Activated T-helper 17 cell treated with anti-CD3 and anti-CD28 coated beads, Interleukin-2, amount 50 U/mL, for 72 hours (primary cell): Measurements from ENCODE around the gene CRB1. TPM values are rescaled to one million over a fixed set of nuclear protein-coding genes. Genes with fewer than 3 reads are reported as not detected.
A peak's percentile ranks its signal among the peaks of the same experiment; 100 is the strongest.

Source experiments
- ATAC-seq: fragments of 150-1000 bp; cut with Tn5 transposase; replicated peaks from 2 replicates; pipeline ENCODE4 v1.10.0; 2021; ENCODE audit warnings: mild to moderate bottlenecking, moderate library complexity
- H3K27ac Mint-ChIP-seq: one replicate; pipeline ENCODE4 v1.8.0; 2022; ENCODE audit warnings: mixed read lengths
- H3K27me3 Mint-ChIP-seq: one replicate; pipeline ENCODE4 v1.8.0; 2022; ENCODE audit warnings: mixed read lengths
- H3K36me3 Mint-ChIP-seq: one replicate; pipeline ENCODE4 v1.8.0; 2022; ENCODE audit warnings: low read depth, mild to moderate bottlenecking, mixed read lengths
- H3K4me1 Mint-ChIP-seq: one replicate; pipeline ENCODE4 v1.8.0; 2022; ENCODE audit warnings: mixed read lengths
- H3K4me3 Mint-ChIP-seq: one replicate; pipeline ENCODE4 v1.8.0; 2022; ENCODE audit warnings: mild to moderate bottlenecking, mixed read lengths
- H3K9me3 Mint-ChIP-seq: one replicate; pipeline ENCODE4 v1.8.0; 2022; ENCODE audit warnings: mixed read lengths
- total RNA-seq, 2 donors: library from RNA; stranded (reverse); gene quantifications; one replicate each; pipeline ENCODE4 v1.2.3, GENCODE V29; 2022

CRB1 gene
- total RNA-seq, 2 donors from 2014 or later = 0.58 TPM; not detected in 1

DNA sequence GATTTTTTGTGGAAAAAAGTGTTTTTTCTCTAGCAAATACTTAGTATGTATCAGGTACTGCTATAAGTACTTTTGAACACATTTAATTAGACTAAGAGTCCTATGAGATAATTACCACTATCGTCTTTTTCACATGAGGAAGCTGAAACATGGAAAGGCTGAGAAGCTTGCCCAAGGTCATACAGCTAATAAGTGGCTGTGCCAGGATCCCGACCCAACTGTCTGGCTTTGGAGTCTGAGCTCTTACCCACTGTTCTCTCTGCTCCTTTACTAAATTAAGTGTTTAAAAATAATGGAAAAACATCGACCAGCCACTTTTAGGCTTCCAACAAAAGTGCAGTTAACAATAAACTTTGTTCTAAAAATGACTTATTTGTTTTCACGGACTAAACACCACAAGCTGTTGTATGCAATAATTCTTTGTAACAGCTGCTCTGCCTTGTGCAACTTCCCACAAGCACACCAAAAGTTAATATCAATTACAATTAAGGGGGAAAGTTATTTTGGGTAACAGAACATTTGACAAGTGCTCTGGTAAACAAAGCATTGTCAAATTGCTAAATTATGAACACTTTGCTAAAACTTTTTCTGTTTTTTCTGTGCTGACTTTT is 75.7 kb downstream of the CRB1 start:
- peaks cover 8% of the 10 kb centered on the region for H3K27me3 Mint-ChIP-seq
- no peaks in the 10 kb centered on the region for H3K9me3 Mint-ChIP-seq
- H3K27ac Mint-ChIP-seq = no peak overlapping the region
- no peak overlapping the region for H3K4me3 Mint-ChIP-seq
- no peaks in the 10 kb centered on the region for H3K36me3 Mint-ChIP-seq
- H3K4me1 Mint-ChIP-seq = no peaks in the 10 kb centered on the region
- no peak for ATAC-seq

- Mint-ChIP-seq H3K4me1 (no peaks in the 10 kb centered on the region), H3K27ac (no peak overlapping the region), H3K4me3 (no peak overlapping the region), H3K9me3 (no peaks in the 10 kb centered on the region), H3K27me3 (no peaks in the 10 kb centered on the region), H3K36me3 (no peaks in the 10 kb centered on the region)
- no peak for ATAC-seq
Observed at GRCh38 chr1:197351821-197352440, 83.9 kb downstream of the CRB1 start.

GRCh38 chr1:197355248-197355995 is 87.4 kb downstream of the CRB1 start:
- Mint-ChIP-seq H3K36me3 (no peaks in the 10 kb centered on the region), H3K4me1 (no peaks in the 10 kb centered on the region), H3K9me3 (no peaks in the 10 kb centered on the region), H3K27ac (no peak overlapping the region), H3K4me3 (no peak overlapping the region), H3K27me3 (no peaks in the 10 kb centered on the region)
- ATAC-seq = no peak

DNA sequence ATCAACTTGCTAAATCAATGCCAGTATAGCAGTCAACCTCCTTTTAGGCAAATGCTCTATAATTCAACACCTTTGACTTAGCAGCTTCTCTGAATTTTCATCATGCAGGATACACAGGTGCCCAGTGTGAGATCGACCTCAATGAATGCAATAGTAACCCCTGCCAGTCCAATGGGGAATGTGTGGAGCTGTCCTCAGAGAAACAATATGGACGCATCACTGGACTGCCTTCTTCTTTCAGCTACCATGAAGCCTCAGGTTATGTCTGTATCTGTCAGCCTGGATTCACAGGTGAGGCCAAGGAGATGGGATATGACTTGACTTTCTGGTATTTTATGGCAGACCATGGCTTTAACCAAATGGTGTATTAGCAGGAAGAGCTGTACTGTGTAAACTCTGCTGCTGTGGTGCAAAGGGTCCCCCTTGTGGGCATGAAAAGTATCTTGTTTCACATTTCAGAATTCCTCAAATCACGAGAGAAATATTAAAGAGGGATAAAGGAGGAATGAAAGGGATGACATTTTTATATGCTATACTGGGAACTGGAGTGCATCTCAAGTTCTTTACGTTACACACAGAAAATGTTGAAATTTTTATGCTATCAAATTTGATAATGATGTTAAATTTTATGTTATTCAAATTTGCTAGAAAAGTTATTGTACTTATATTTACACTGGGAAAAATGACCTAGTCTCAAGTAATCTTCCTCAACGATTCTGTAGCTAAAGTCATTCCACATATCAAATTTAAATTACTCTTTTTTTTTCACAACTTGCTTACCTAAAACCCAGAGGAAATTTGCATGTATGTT is 88.9 kb downstream of the CRB1 start:
- Mint-ChIP-seq H3K4me3 (no peak overlapping the region), H3K27ac (no peak overlapping the region), H3K27me3 (no peaks in the 10 kb centered on the region), H3K4me1 (no peaks in the 10 kb centered on the region), H3K9me3 (no peaks in the 10 kb centered on the region), H3K36me3 (no peaks in the 10 kb centered on the region)
- ATAC-seq = peak; percentile 52

GRCh38 chr1:197358959-197359358 is 90.9 kb downstream of the CRB1 start:
- Mint-ChIP-seq H3K27me3 (no peaks in the 10 kb centered on the region), H3K36me3 (no peaks in the 10 kb centered on the region), H3K9me3 (no peaks in the 10 kb centered on the region), H3K4me1 (no peaks in the 10 kb centered on the region), H3K4me3 (no peak overlapping the region), H3K27ac (no peak overlapping the region)
- ATAC-seq = no peak

GRCh38 chr1:197360068-197360467 is 92.0 kb downstream of the CRB1 start:
- ATAC-seq = no peak
- Mint-ChIP-seq H3K9me3 (no peaks in the 10 kb centered on the region), H3K4me1 (no peaks in the 10 kb centered on the region), H3K27ac (no peak overlapping the region), H3K4me3 (no peak overlapping the region), H3K36me3 (no peaks in the 10 kb centered on the region), H3K27me3 (no peaks in the 10 kb centered on the region)

GRCh38 chr1:197362871-197363270 is 94.8 kb downstream of the CRB1 start:
- no peak overlapping the region for H3K27ac Mint-ChIP-seq
- no peaks in the 10 kb centered on the region for H3K4me1 Mint-ChIP-seq
- ATAC-seq = no peak

DNA sequence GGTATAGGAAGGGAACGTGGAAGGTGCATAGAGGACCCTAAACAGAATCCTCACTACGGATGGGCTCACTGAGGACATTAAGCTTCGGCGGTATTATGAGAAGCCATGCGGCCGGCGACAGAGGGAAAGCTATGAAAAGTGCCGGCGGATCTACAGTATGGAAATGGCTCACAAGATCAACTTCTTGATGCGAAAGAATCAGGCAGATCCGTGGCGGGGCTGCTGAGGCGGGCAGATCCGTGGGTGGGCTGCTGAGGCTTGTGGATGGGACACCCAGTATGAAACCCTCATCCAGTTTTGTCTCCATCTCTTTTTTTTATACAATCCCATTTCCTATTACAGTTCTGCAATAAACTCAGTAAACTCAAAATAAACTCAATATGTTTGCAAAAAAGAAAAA is 95.8 kb downstream of the CRB1 start:
- H3K9me3 Mint-ChIP-seq = no peaks in the 10 kb centered on the region
- H3K27me3 Mint-ChIP-seq = no peaks in the 10 kb centered on the region
- ATAC-seq = no peak
- H3K4me1 Mint-ChIP-seq = no peaks in the 10 kb centered on the region
- no peak overlapping the region for H3K27ac Mint-ChIP-seq
- no peaks in the 10 kb centered on the region for H3K36me3 Mint-ChIP-seq
- no peak overlapping the region for H3K4me3 Mint-ChIP-seq

More at GRCh38 chr1:197362871-197363270, 94.8 kb downstream of the CRB1 start:
- no peaks in the 10 kb centered on the region for H3K27me3 Mint-ChIP-seq
- no peaks in the 10 kb centered on the region for H3K36me3 Mint-ChIP-seq
- H3K4me3 Mint-ChIP-seq = no peak overlapping the region
- H3K9me3 Mint-ChIP-seq = no peaks in the 10 kb centered on the region

GRCh38 chr1:197366996-197367395 is 98.9 kb downstream of the CRB1 start:
- peaks cover 5% of the 10 kb centered on the region for H3K9me3 Mint-ChIP-seq
- H3K4me3 Mint-ChIP-seq = no peak overlapping the region
- no peaks in the 10 kb centered on the region for H3K36me3 Mint-ChIP-seq
- H3K4me1 Mint-ChIP-seq = no peaks in the 10 kb centered on the region
- H3K27ac Mint-ChIP-seq = no peak overlapping the region
- no peak for ATAC-seq
- H3K27me3 Mint-ChIP-seq = peaks cover 3% of the 10 kb centered on the region

DNA sequence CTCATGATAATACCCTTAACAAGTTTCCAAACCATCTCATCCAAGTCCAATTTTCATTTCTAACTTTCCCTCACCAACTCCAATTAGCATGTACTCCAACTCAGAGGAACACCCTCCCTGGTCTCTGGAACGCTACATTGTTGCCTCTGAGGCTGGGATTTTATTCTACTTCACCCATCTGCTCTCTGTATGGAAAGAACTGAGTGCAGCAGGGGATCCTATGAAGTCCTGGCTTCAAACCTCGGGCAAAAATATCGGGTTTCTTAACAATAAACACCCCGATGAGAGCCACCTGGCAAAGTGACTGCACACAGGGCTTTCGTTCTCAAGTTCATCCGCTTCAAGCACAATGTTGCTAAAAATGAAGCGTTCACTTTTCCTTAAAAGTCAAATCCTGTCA is 99.6 kb downstream of the CRB1 start:
- Mint-ChIP-seq H3K4me3 (no peak overlapping the region), H3K9me3 (peaks cover 5% of the 10 kb centered on the region), H3K4me1 (no peaks in the 10 kb centered on the region), H3K27me3 (peaks cover 3% of the 10 kb centered on the region), H3K27ac (no peak overlapping the region), H3K36me3 (no peaks in the 10 kb centered on the region)
- no peak for ATAC-seq

DNA sequence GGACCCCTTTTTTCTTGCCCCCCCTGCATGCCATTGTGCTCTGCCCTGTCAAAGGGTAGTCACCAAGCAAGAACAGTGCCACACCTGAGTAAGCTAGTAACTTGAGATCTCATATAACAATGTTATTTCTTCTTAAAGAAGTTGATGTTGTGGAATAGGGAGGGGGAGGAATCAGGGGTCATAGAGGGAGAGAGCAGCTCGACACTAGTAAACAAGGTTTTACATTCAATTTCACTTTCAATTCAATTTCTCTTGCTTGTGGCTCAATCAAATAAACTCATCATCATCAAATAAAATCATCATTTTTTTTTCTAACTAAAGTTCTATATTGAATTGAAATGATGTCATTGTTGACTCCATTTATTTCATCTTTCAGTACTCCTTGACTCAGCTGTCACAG is 106.4 kb downstream of the CRB1 start:
- peak overlapping the region; percentile 22 for H3K4me3 Mint-ChIP-seq
- H3K27me3 Mint-ChIP-seq = peaks cover 3% of the 10 kb centered on the region
- peaks cover 5% of the 10 kb centered on the region for H3K9me3 Mint-ChIP-seq
- H3K36me3 Mint-ChIP-seq = no peaks in the 10 kb centered on the region
- H3K4me1 Mint-ChIP-seq = no peaks in the 10 kb centered on the region
- ATAC-seq = no peak
- H3K27ac Mint-ChIP-seq = no peak overlapping the region

DNA sequence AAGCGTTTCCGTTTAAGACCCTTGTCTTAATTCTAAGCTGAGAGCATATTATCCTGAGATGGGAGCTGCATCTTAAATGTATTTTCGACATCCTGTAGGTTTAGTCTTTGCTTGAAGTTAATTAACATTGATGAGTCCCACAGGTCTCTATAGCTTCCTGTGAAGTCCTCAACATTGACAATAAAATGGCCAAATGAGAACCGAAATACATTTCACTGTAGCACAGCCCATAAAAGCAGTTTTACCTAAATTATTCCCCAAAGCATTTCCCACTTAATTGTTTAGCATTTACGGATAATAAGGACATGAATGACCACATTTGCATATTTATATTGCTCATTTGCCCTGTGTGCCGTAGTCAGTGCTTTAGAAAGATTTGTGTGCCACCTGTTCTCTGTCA is 116.4 kb downstream of the CRB1 start:
- Mint-ChIP-seq H3K4me3 (no peak overlapping the region), H3K9me3 (no peaks in the 10 kb centered on the region), H3K4me1 (no peaks in the 10 kb centered on the region), H3K36me3 (no peaks in the 10 kb centered on the region), H3K27me3 (peaks cover 5% of the 10 kb centered on the region), H3K27ac (no peak overlapping the region)
- ATAC-seq = no peak

- Mint-ChIP-seq H3K4me3 (no peak overlapping the region), H3K27me3 (peaks cover 5% of the 10 kb centered on the region), H3K4me1 (peaks cover 19% of the 10 kb centered on the region), H3K9me3 (no peaks in the 10 kb centered on the region), H3K27ac (no peak overlapping the region), H3K36me3 (no peaks in the 10 kb centered on the region)
- ATAC-seq = no peak
Observed at GRCh38 chr1:197388801-197389200, 120.7 kb downstream of the CRB1 start.

DNA sequence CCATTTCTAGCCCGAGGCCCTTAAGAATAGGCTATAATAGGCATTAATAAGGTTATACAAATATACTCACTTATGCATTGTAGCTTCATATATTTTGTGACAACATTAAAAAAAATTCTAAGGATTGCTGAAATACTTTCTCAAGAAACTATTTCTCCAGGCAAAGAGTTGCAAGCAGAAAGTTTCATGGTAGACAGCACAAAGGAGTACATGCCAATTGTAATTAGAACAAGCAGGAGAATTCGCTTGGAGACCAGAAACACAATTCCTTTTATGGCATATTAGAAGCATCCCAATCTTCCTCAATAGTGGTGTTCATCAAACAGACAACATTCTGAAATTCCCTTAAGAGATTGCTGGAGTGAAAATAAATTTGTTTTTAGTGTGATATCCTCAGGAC is 122.8 kb downstream of the CRB1 start:
- Mint-ChIP-seq H3K36me3 (no peaks in the 10 kb centered on the region), H3K4me3 (peak overlapping the region; percentile 6), H3K4me1 (peaks cover 19% of the 10 kb centered on the region), H3K27me3 (peaks cover 5% of the 10 kb centered on the region), H3K27ac (no peak overlapping the region), H3K9me3 (no peaks in the 10 kb centered on the region)
- ATAC-seq = no peak
